Endothelial cell of umbilical vein (primary cell): ENCODE results near the gene BTBD10. TPM values are rescaled to one million over a fixed set of nuclear protein-coding genes. Genes with fewer than 3 reads are reported as not detected.
A peak's percentile ranks its signal among the peaks of the same experiment; 100 is the strongest.

ENCODE experiments used
- BruUV-seq: library from RNA; stranded (reverse); fragments of 400-500 nt; replicated peaks from 2 replicates; lab custom pipeline; 2021; lab: Mats Ljungman, UMichigan
- CTCF ChIA-PET: fragments of 300-600, 350-600 bp; sonication (Branson Sonifier 250); formaldehyde crosslinking; loops from one replicate; lab custom pipeline; 2021; ENCODE audit warnings: antibody characterized with exemption, inconsistent platforms; lab: Charles Lee
- POLR2A ChIA-PET: fragments of 300-600, 350-600 bp; sonication (Branson Sonifier 250); formaldehyde crosslinking; loops from one replicate; lab custom pipeline; 2021; ENCODE audit warnings: antibody characterized with exemption, inconsistent platforms; lab: Charles Lee
- DNase-seq: peaks from one replicate; pipeline ENCODE4 v3.0.0-alpha.2; 2011; ENCODE audit warnings: low read depth, low spot score
- FAIRE-seq: peaks from 2 replicates; lab custom pipeline; 2011; peaks lifted over from hg19 to GRCh38; lab: Jason Lieb, UNC
- H2AFZ ChIP-seq: 2 replicates; pipeline ENCODE4 v1.6.0; 2012; ENCODE audit warnings: low read depth, low read length, control low read depth, inconsistent platforms
- H3K27ac ChIP-seq: 2 replicates; pipeline ENCODE4 v1.5.1; 2011; ENCODE audit warnings: low read depth, mild to moderate bottlenecking, control low read depth, low read length, moderate library complexity; ENCODE audit not compliant: insufficient read depth
- H3K27me3 ChIP-seq, 2 experiments: 2 replicates each; pipeline versions ENCODE4 v1.6.0 to v1.6.1; 2011; ENCODE audit warnings: low read length in 2 of 2, mixed read lengths in 1 of 2; ENCODE audit not compliant: control insufficient read depth in 2 of 2, insufficient read depth in 2 of 2
- H3K36me3 ChIP-seq, 2 experiments: 2 replicates in 1 of 2; 3 replicates in 1 of 2; pipeline ENCODE4 v1.5.1; 2011; ENCODE audit warnings: low read length in 2 of 2, mild to moderate bottlenecking in 1 of 2, moderate library complexity in 1 of 2; ENCODE audit not compliant: control insufficient read depth in 2 of 2, insufficient read depth in 2 of 2; ENCODE audit errors: extremely low read depth in 1 of 2
- H3K4me1 ChIP-seq: 3 replicates; pipeline ENCODE4 v1.5.1; 2011; ENCODE audit warnings: mild to moderate bottlenecking, low read length; ENCODE audit not compliant: control insufficient read depth, insufficient read depth; ENCODE audit errors: extremely low read depth
- H3K4me2 ChIP-seq: 2 replicates; pipeline ENCODE4 v1.6.1; 2011; ENCODE audit warnings: low read length, control low read depth, mixed read lengths; ENCODE audit not compliant: insufficient read depth
- H3K4me3 ChIP-seq, 3 experiments: fragments of 200-600 bp in 1 of 3; sonication (generic), shearing (Covaris generic) in 1 of 3; replicated peaks in 1 of 3; 2 replicates each; pipeline ENCODE4 v1.5.1; 2011 to 2016; ENCODE audit warnings: control low read depth in 3 of 3, low read length in 3 of 3, mild to moderate bottlenecking in 2 of 3, inconsistent platforms in 1 of 3, low read depth in 1 of 3, moderate library complexity in 1 of 3; ENCODE audit not compliant: insufficient read depth in 1 of 3
- H3K79me2 ChIP-seq: 2 replicates; pipeline ENCODE4 v1.6.0; 2012; ENCODE audit warnings: low read length, inconsistent platforms; ENCODE audit not compliant: control insufficient read depth, insufficient read depth
- H3K9ac ChIP-seq: replicated peaks from 2 replicates; pipeline ENCODE3; 2011; ENCODE audit warnings: low read length, control low read depth; ENCODE audit not compliant: insufficient read depth; ENCODE audit errors: extremely low read depth
- H3K9me1 ChIP-seq: replicated peaks from 3 replicates; pipeline ENCODE4 v1.6.0; 2011; ENCODE audit warnings: mild to moderate bottlenecking, low read length; ENCODE audit not compliant: control insufficient read depth, insufficient read depth; ENCODE audit errors: extremely low read depth
- H3K9me3 ChIP-seq: replicated peaks from 2 replicates; pipeline ENCODE4 v1.5.1; 2012; ENCODE audit warnings: low read length, inconsistent platforms; ENCODE audit not compliant: control insufficient read depth, insufficient read depth
- H4K20me1 ChIP-seq: replicated peaks from 2 replicates; pipeline ENCODE3; 2011; ENCODE audit warnings: mild to moderate bottlenecking, low read length; ENCODE audit not compliant: control insufficient read depth, insufficient read depth; ENCODE audit errors: extremely low read depth
- EZH2 ChIP-seq: IDR thresholded peaks from 2 replicates; pipeline ENCODE4 v1.6.1; 2012; ENCODE audit warnings: borderline replicate concordance, low read depth, mild to moderate bottlenecking, moderate library complexity, low read length, inconsistent platforms; ENCODE audit not compliant: severe bottlenecking
- FOS ChIP-seq: IDR thresholded peaks from 2 replicates; pipeline ENCODE4 v1.6.1; 2011; ENCODE audit warnings: mild to moderate bottlenecking, low read length, moderate library complexity, borderline replicate concordance; ENCODE audit not compliant: insufficient read depth
- GATA2 ChIP-seq: IDR thresholded peaks from 2 replicates; pipeline ENCODE4 v1.7.0; 2011; ENCODE audit warnings: low read depth, mild to moderate bottlenecking, moderate library complexity, mixed read lengths, low read length; ENCODE audit not compliant: insufficient read length, insufficient read depth
- JUN ChIP-seq: IDR thresholded peaks from 2 replicates; pipeline ENCODE4 v1.6.1; 2011; ENCODE audit warnings: borderline replicate concordance, low read depth; ENCODE audit not compliant: insufficient read length, insufficient read depth
- MYC ChIP-seq: IDR thresholded peaks from one replicate; pipeline ENCODE4 v1.6.1; 2011; ENCODE audit warnings: mild to moderate bottlenecking, low read depth, low read length
- POLR2A ChIP-seq: IDR thresholded peaks from 2 replicates; pipeline ENCODE4 v1.6.1; 2012; ENCODE audit warnings: low read depth, mild to moderate bottlenecking, control low read depth, low read length
- POLR2AphosphoS5 ChIP-seq: IDR thresholded peaks from 2 replicates; pipeline ENCODE4 v1.6.1; 2012; ENCODE audit warnings: low read depth, mild to moderate bottlenecking, control low read depth, low read length, moderate library complexity; ENCODE audit not compliant: insufficient read depth
- dilution Hi-C: fragments of 300-500 bp; cut with MboI; formaldehyde crosslinking; loops from one replicate; pipeline ENCODE4 v1.15.0; 2019; ENCODE audit warnings: low sequenced_read_pairs; ENCODE audit not compliant: extremely low pct_ligation_motif_present
- intact Hi-C: fragments of 100-400 bp; cut with micrococcal nuclease; formaldehyde crosslinking; loops from one replicate; pipeline ENCODE4 v1.10.0; 2022
- polyA plus RNA-seq, 4 experiments: library from polyadenylated mRNA; depleted of rRNA in 3 of 4; stranded (reverse) in 3 of 4; unstranded in 1 of 4; fragments of >200 nt; gene quantifications; 2 replicates each; pipeline versions ENCODE4 v1.2.1 to v1.2.3, GENCODE V29; 2011 to 2012; ENCODE audit warnings: missing spikeins in 1 of 4
- total RNA-seq: library from RNA; stranded (reverse); gene quantifications from 2 replicates; pipeline ENCODE4 v1.2.3, GENCODE V29; 2021
- TF ChIP-seq, protein P1 (sequence below): IDR thresholded peaks from 2 replicates; pipeline ENCODE4 v1.6.1; 2011; ENCODE audit not compliant: insufficient read depth, insufficient read length
- TF ChIP-seq, protein P2 (sequence below), 2 donors: IDR thresholded peaks; 1 replicate in 1 of 2; 2 replicates in 1 of 2; pipeline ENCODE4 v1.5.1; 2011; ENCODE audit warnings: low read length in 2 of 2, mild to moderate bottlenecking in 2 of 2, moderate library complexity in 2 of 2, control low read depth in 1 of 2, inconsistent platforms in 1 of 2, low read depth in 1 of 2; ENCODE audit not compliant: insufficient read depth in 1 of 2; ENCODE audit errors: extremely low read depth in 1 of 2

Gene BTBD10
- total and polyA plus RNA-seq, 2 donors (not counting 3 experiments of a cell fraction or from before 2014, with no cell fraction given), result 31.7 to 49.6 TPM

DNA sequence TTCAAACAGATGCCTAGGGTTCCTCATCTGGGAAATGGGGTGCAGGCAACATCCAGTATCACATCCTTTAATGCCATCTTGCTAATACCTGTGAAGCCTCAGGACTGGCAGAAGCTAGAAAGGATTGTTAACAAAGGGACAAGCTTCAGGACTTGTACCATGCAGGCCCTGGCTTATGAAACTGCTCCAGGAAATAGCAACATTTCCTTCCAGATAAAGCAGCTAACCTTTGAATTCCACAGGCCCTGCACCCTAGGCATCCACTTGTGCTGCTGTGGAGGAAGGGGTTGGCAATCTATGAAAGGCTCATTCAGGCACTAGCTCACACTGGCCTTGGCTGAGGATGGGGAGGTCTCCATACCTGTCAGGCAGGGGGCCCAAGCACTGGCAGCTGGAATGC lies 87.2 kb downstream of the BTBD10 start:
- H3K4me2 ChIP-seq, result peak overlapping the region; percentile 35
- no peak overlapping the region for H3K9ac ChIP-seq
- intact Hi-C loops, result no loop called here
- POLR2A ChIA-PET, result interaction anchor here (1.0 kb wide), 1 partner anchor 11 kb away, joined by 3 read pairs; no protein-coding TSS in a partner anchor
- H3K27me3 ChIP-seq, result no peaks in the 10 kb centered on the region
- BruUV-seq, result no TSS peak
- CTCF ChIA-PET, result interaction anchor here (1.0 to 2.2 kb wide), 8 partner anchors 10 to 165 kb away, joined by 3 to 35 read pairs (median 6); partner anchors contain the start of gene BTBD10
- peaks cover 0 to 5% of the 10 kb centered on the region in 2 experiments for H3K36me3 ChIP-seq
- TF ChIP-seq POLR2AphosphoS5 (peak; percentile 28), GATA2 (peak; percentile 31)
- TF ChIP-seq, protein P1, sequence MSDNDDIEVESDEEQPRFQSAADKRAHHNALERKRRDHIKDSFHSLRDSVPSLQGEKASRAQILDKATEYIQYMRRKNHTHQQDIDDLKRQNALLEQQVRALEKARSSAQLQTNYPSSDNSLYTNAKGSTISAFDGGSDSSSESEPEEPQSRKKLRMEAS, result no peak
- no peaks in the 10 kb centered on the region for H3K79me2 ChIP-seq
- FAIRE-seq, result peak; percentile 91
- peaks cover 16% of the 10 kb centered on the region for H3K4me1 ChIP-seq
- no peaks in the 10 kb centered on the region for H3K9me1 ChIP-seq
- peak; percentile 57 for DNase-seq
- no peak overlapping the region for H2AFZ ChIP-seq
- H3K4me3 ChIP-seq, result no peak overlapping the region
- dilution Hi-C loops, result no loop called here
- H3K27ac ChIP-seq, result peak overlapping the region; percentile 24
- H3K9me3 ChIP-seq, result no peaks in the 10 kb centered on the region
- no peaks in the 10 kb centered on the region for H4K20me1 ChIP-seq

DNA sequence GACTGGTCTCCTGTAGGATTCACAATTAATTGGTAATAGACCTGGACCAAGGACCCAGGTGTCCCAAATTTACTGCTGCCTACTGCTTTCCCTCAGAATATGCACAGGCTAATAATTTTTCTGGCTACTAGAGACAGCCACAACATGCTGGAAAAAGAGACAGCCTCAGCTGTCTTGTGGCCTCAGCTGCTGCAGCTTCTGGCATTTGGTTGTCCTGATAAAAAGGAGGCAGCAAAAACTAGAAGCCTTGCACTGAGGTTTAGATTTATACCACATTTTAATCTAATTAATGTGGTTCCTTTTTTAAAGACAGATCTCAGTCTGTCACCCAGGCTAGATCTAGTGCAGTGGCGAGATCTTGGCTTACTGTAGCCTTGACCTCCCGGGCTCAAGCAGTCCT lies 89.8 kb downstream of the BTBD10 start:
- H3K9ac ChIP-seq, result no peak overlapping the region
- H2AFZ ChIP-seq, result no peak overlapping the region
- no peak overlapping the region for H3K4me3 ChIP-seq
- no peaks in the 10 kb centered on the region for H3K27me3 ChIP-seq
- no peaks in the 10 kb centered on the region for H3K79me2 ChIP-seq
- DNase-seq (no peak), FAIRE-seq (no peak)
- no TSS peak for BruUV-seq
- no peaks in the 10 kb centered on the region for H3K9me3 ChIP-seq
- dilution Hi-C loops (no loop called here), intact Hi-C loops (no loop called here)
- no peak overlapping the region for H3K4me2 ChIP-seq
- TF ChIP-seq GATA2 (no peak), EZH2 (no peak), JUN (no peak), MYC (no peak), POLR2AphosphoS5 (no peak), FOS (no peak), POLR2A (no peak)
- TF ChIP-seq, protein P2, sequence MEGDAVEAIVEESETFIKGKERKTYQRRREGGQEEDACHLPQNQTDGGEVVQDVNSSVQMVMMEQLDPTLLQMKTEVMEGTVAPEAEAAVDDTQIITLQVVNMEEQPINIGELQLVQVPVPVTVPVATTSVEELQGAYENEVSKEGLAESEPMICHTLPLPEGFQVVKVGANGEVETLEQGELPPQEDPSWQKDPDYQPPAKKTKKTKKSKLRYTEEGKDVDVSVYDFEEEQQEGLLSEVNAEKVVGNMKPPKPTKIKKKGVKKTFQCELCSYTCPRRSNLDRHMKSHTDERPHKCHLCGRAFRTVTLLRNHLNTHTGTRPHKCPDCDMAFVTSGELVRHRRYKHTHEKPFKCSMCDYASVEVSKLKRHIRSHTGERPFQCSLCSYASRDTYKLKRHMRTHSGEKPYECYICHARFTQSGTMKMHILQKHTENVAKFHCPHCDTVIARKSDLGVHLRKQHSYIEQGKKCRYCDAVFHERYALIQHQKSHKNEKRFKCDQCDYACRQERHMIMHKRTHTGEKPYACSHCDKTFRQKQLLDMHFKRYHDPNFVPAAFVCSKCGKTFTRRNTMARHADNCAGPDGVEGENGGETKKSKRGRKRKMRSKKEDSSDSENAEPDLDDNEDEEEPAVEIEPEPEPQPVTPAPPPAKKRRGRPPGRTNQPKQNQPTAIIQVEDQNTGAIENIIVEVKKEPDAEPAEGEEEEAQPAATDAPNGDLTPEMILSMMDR (IDR thresholded peaks at IDR 0.05; ENCODE audit: extremely low read depth in 1 of 2, insufficient read depth in 1 of 2, low read depth in 1 of 2, low read length in 2 of 2), result no peak
- TF ChIP-seq, protein P1, result no peak
- H3K36me3 ChIP-seq, result peaks cover 0 to 4% of the 10 kb centered on the region in 2 experiments
- no peak overlapping the region for H3K27ac ChIP-seq
- ChIA-PET POLR2A (no interaction called here), CTCF (interaction anchor here (0.9 to 1.6 kb wide), 5 partner anchors 9 to 163 kb away, joined by 3 to 6 read pairs (median 4); no protein-coding TSS in a partner anchor)
- no peaks in the 10 kb centered on the region for H4K20me1 ChIP-seq
- peaks cover 16% of the 10 kb centered on the region for H3K4me1 ChIP-seq
- no peaks in the 10 kb centered on the region for H3K9me1 ChIP-seq
